Liver (tissue), 9 donors: ENCODE data around the gene FOXD1. TPM values are rescaled to one million over a fixed set of nuclear protein-coding genes. Genes with fewer than 3 reads are reported as not detected.
"Not testable (repeated sequence)": the region's sequence is repeated elsewhere in the genome, so short reads cannot be mapped to it uniquely, and the experiment has no call there.

Source experiments
- DNase-seq: peaks from one replicate; pipeline ENCODE4 v3.0.0-alpha.2; 2017; ENCODE audit warnings: low spot score
- H3K27ac ChIP-seq, 2 donors: one replicate each; pipeline ENCODE4 v1.7.0; 2013; ENCODE audit warnings: inconsistent platforms in 2 of 2, low read length in 2 of 2, control low read depth in 1 of 2, low read depth in 1 of 2, mild to moderate bottlenecking in 1 of 2
- H3K27me3 ChIP-seq, 4 donors: one replicate each; pipeline versions ENCODE4 v1.6.1 to v1.7.0; 2013; ENCODE audit warnings: low read length in 3 of 4, inconsistent platforms in 1 of 4, mild to moderate bottlenecking in 1 of 4, moderate library complexity in 1 of 4; ENCODE audit not compliant: control insufficient read depth in 4 of 4, insufficient read depth in 4 of 4
- H3K36me3 ChIP-seq, 4 donors: one replicate each; pipeline versions ENCODE4 v1.6.1 to v1.7.0; 2013; ENCODE audit warnings: low read length in 3 of 4, mild to moderate bottlenecking in 3 of 4, low read depth in 1 of 4, moderate library complexity in 1 of 4; ENCODE audit not compliant: control insufficient read depth in 4 of 4, insufficient read depth in 3 of 4
- H3K4me1 ChIP-seq, 4 donors: one replicate each; pipeline versions ENCODE4 v1.6.1 to v1.7.0; 2013; ENCODE audit warnings: low read length in 3 of 4, mild to moderate bottlenecking in 3 of 4, moderate library complexity in 1 of 4; ENCODE audit not compliant: control insufficient read depth in 4 of 4, insufficient read depth in 4 of 4
- H3K4me3 ChIP-seq, 3 donors: one replicate each; pipeline versions ENCODE4 v1.6.1 to v1.7.0; 2013; ENCODE audit warnings: low read length in 3 of 3, control low read depth in 1 of 3, low read depth in 1 of 3, mild to moderate bottlenecking in 1 of 3
- H3K9ac ChIP-seq, 2 donors: one replicate each; pipeline ENCODE4 v1.7.0; 2013; ENCODE audit warnings: low read length in 2 of 2, mild to moderate bottlenecking in 2 of 2, moderate library complexity in 2 of 2, control low read depth in 1 of 2, low read depth in 1 of 2
- H3K9me3 ChIP-seq, 4 donors: one replicate each; pipeline versions ENCODE4 v1.6.1 to v1.7.0; 2013; ENCODE audit warnings: low read length in 3 of 4; ENCODE audit not compliant: control insufficient read depth in 4 of 4
- ATF3 ChIP-seq: IDR thresholded peaks from 2 replicates; pipeline ENCODE4 v1.6.1; 2016; ENCODE audit warnings: antibody characterized with exemption
- EGR1 ChIP-seq, 2 donors: IDR thresholded peaks; 2 replicates each; pipeline ENCODE4 v1.6.1; 2016 to 2018; ENCODE audit warnings: antibody characterized with exemption in 2 of 2, low read depth in 2 of 2
- FOXA1 ChIP-seq: IDR thresholded peaks from 2 replicates; pipeline ENCODE4 v1.6.1; 2016; ENCODE audit warnings: antibody characterized with exemption
- FOXA2 ChIP-seq: IDR thresholded peaks from 2 replicates; pipeline ENCODE4 v1.6.1; 2016; ENCODE audit warnings: antibody characterized with exemption
- GABPA ChIP-seq, 2 donors: IDR thresholded peaks in 1 of 2; conservative IDR thresholded peaks in 1 of 2; 2 replicates each; pipeline ENCODE4 v1.6.1; 2016; ENCODE audit warnings: antibody characterized with exemption in 2 of 2, mild to moderate bottlenecking in 1 of 2, moderate library complexity in 1 of 2
- HNF4A ChIP-seq, 2 donors: conservative IDR thresholded peaks; 2 replicates each; pipeline ENCODE4 v1.6.1; 2016; ENCODE audit warnings: antibody characterized with exemption in 2 of 2, mild to moderate bottlenecking in 2 of 2
- HNF4G ChIP-seq: IDR thresholded peaks from 2 replicates; pipeline ENCODE4 v1.6.1; 2016; ENCODE audit warnings: antibody characterized with exemption
- JUND ChIP-seq, 2 donors: IDR thresholded peaks; 2 replicates each; pipeline ENCODE4 v1.6.1; 2016; ENCODE audit warnings: antibody characterized with exemption in 2 of 2
- NR2F2 ChIP-seq: IDR thresholded peaks from 2 replicates; pipeline ENCODE4 v1.6.1; 2016; ENCODE audit warnings: antibody characterized with exemption
- RAD21 ChIP-seq, 2 donors: IDR thresholded peaks; 2 replicates each; pipeline ENCODE4 v1.6.1; 2016; ENCODE audit warnings: antibody characterized with exemption in 2 of 2, mild to moderate bottlenecking in 2 of 2
- SP1 ChIP-seq: IDR thresholded peaks from 2 replicates; pipeline ENCODE4 v1.6.1; 2018; ENCODE audit warnings: antibody characterized with exemption, mild to moderate bottlenecking
- TAF1 ChIP-seq: conservative IDR thresholded peaks from 2 replicates; pipeline ENCODE4 v1.6.1; 2016; ENCODE audit warnings: antibody characterized with exemption, mild to moderate bottlenecking
- WGBS: extraction: QIAGEN DNeasy Blood & Tissue Kit; methylation state at CpG from one replicate; pipeline ENCODE4 v1.1.7; 2013; 5-methylcytosine and 5-hydroxymethylcytosine counted together
- polyA plus RNA-seq, 2 donors: library from polyadenylated mRNA; stranded (reverse) in 1 of 2; unstranded in 1 of 2; fragments of 200-250 nt in 1 of 2; fragments of >200 nt in 1 of 2; fragmentation: Nextera tagmentation in 1 of 2; extraction: Ambion mirVana in 1 of 2; gene quantifications; one replicate each; pipeline versions ENCODE4 v1.2.1 to v1.2.3, GENCODE V29; 2013 to 2015
- total RNA-seq, 2 donors: library from RNA; depleted of rRNA; stranded (reverse); fragments of >200 nt; gene quantifications; one replicate each; pipeline ENCODE4 v1.2.3, GENCODE V29; 2014
- TF ChIP-seq, protein P1 (sequence below): IDR thresholded peaks from 2 replicates; pipeline ENCODE4 v1.6.1; 2016; ENCODE audit warnings: antibody characterized with exemption
- TF ChIP-seq, protein P2 (sequence below): IDR thresholded peaks from 2 replicates; pipeline ENCODE4 v1.6.1; 2016; ENCODE audit warnings: antibody characterized with exemption
- TF ChIP-seq, protein P3 (sequence below): fragments of 150-350 bp; IDR thresholded peaks from 2 replicates; pipeline ENCODE4 v1.5.1; 2017; ENCODE audit warnings: improper control_type of control experiment, low read depth, low read length; ENCODE audit not compliant: missing input control
- donor health status: healthy.
- donor health status: healthy.
- donor health status: healthy.
- donor health status: healthy.
- donor health status: healthy.

Gene FOXD1
- total and polyA plus RNA-seq, 4 donors: not detected

GRCh38 chr5:73487815-73488214 lies 39.2 kb upstream of the FOXD1 start:
- DNase-seq: no peak
- Histone ChIP-seq H3K27me3 (no peaks in the 10 kb centered on the region), H3K36me3 (no peaks in the 10 kb centered on the region), H3K27ac (no peak overlapping the region), H3K9me3 (no peaks in the 10 kb centered on the region), H3K4me1 (no peaks in the 10 kb centered on the region), H3K4me3 (no peak overlapping the region), H3K9ac (no peak overlapping the region)
- WGBS: 75% methylated on average over 4 of the region's 4 CpGs
- TF ChIP-seq, protein P1, sequence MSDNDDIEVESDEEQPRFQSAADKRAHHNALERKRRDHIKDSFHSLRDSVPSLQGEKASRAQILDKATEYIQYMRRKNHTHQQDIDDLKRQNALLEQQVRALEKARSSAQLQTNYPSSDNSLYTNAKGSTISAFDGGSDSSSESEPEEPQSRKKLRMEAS: no peak
- TF ChIP-seq GABPA (IDR thresholded peaks at IDR 0.05 in 1 of 2, conservative IDR thresholded peaks at IDR 0.05 in 1 of 2) (no peak), ATF3 (no peak), RAD21 (IDR thresholded peaks at IDR 0.05) (no peak), EGR1 (IDR thresholded peaks at IDR 0.05; ENCODE audit: low read depth in 2 of 2) (no peak), FOXA2 (no peak), HNF4G (no peak), SP1 (no peak), TAF1 (no peak), HNF4A (conservative IDR thresholded peaks at IDR 0.05) (no peak), JUND (IDR thresholded peaks at IDR 0.05) (no peak), NR2F2 (no peak)
- TF ChIP-seq, protein P2, sequence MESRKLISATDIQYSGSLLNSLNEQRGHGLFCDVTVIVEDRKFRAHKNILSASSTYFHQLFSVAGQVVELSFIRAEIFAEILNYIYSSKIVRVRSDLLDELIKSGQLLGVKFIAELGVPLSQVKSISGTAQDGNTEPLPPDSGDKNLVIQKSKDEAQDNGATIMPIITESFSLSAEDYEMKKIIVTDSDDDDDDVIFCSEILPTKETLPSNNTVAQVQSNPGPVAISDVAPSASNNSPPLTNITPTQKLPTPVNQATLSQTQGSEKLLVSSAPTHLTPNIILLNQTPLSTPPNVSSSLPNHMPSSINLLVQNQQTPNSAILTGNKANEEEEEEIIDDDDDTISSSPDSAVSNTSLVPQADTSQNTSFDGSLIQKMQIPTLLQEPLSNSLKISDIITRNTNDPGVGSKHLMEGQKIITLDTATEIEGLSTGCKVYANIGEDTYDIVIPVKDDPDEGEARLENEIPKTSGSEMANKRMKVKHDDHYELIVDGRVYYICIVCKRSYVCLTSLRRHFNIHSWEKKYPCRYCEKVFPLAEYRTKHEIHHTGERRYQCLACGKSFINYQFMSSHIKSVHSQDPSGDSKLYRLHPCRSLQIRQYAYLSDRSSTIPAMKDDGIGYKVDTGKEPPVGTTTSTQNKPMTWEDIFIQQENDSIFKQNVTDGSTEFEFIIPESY: no peak
- TF ChIP-seq, protein P3, sequence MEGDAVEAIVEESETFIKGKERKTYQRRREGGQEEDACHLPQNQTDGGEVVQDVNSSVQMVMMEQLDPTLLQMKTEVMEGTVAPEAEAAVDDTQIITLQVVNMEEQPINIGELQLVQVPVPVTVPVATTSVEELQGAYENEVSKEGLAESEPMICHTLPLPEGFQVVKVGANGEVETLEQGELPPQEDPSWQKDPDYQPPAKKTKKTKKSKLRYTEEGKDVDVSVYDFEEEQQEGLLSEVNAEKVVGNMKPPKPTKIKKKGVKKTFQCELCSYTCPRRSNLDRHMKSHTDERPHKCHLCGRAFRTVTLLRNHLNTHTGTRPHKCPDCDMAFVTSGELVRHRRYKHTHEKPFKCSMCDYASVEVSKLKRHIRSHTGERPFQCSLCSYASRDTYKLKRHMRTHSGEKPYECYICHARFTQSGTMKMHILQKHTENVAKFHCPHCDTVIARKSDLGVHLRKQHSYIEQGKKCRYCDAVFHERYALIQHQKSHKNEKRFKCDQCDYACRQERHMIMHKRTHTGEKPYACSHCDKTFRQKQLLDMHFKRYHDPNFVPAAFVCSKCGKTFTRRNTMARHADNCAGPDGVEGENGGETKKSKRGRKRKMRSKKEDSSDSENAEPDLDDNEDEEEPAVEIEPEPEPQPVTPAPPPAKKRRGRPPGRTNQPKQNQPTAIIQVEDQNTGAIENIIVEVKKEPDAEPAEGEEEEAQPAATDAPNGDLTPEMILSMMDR: no peak

DNA sequence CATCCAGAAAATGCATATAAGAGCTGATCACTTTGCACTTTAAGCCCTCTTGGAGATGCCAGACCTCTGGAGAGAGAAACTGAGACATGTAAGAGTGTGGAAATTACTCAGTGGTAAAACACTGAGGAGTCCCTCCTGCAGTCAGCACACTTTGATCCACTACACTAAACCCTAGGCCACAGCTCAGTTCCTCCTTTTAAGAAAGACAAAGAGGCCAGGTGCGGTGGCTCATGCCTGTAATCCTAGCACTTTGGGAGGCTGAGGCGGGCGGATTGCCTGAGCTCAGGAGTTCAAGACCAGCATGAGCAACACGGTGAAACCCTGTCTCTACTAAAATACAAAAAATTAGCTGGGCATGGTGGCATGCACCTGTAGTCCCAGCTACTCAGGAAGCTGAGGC lies 38.7 kb upstream of the FOXD1 start:
- not testable (repeated sequence) for H3K27ac ChIP-seq

GRCh38 chr5:73486119-73486899 lies 37.7 kb upstream of the FOXD1 start:
- Histone ChIP-seq H3K27ac (no peak overlapping the region), H3K4me3 (no peak overlapping the region), H3K27me3 (no peaks in the 10 kb centered on the region), H3K4me1 (no peaks in the 10 kb centered on the region), H3K36me3 (no peaks in the 10 kb centered on the region), H3K9ac (no peak overlapping the region), H3K9me3 (no peaks in the 10 kb centered on the region)
- TF ChIP-seq, protein P1: no peak
- TF ChIP-seq FOXA1 (no peak), EGR1 (IDR thresholded peaks at IDR 0.05; ENCODE audit: low read depth in 2 of 2) (no peak), RAD21 (IDR thresholded peaks at IDR 0.05) (no peak), GABPA (IDR thresholded peaks at IDR 0.05 in 1 of 2, conservative IDR thresholded peaks at IDR 0.05 in 1 of 2) (no peak), ATF3 (no peak), FOXA2 (no peak), NR2F2 (no peak)
- TF ChIP-seq, protein P3: no peak
- TF ChIP-seq, protein P2: no peak
- DNase-seq: no peak
- 56% methylated on average over 3 of the region's 3 CpGs for WGBS

More for the DNA sequence above, 38.7 kb upstream of the FOXD1 start:
- DNase-seq, H3K27me3 ChIP-seq, H3K9ac ChIP-seq, H3K9me3 ChIP-seq, H3K4me3 ChIP-seq, H3K36me3 ChIP-seq, H3K4me1 ChIP-seq: not testable (repeated sequence)
- WGBS: 78% methylated on average over 4 of the region's 4 CpGs
